Measurements from ENCODE around the gene RSRC1.
"Not testable (repeated sequence)": the region's sequence is repeated elsewhere in the genome, so short reads cannot be mapped to it uniquely, and the experiment has no call there.

The RSRC1 gene

GRCh38 chr3:158109295-158109803 lies 540 bp upstream of the RSRC1 start:
- Histone ChIP-seq H3F3A (ENCODE audit: insufficient read depth, low read length) (0 out of 2 replicates have a peak, but pooled peaks cover 3% of the 10 kb centered on the region), H3K36me3 (ENCODE audit: insufficient read depth, low read length) (no peaks in the 10 kb centered on the region), H2AFZ (ENCODE audit: low read length) (peak overlapping the region; percentile 73), H3K9ac (ENCODE audit: low read length) (peak overlapping the region; percentile 76), H3K27ac (ENCODE audit: low read depth, low read length, poor library complexity, severe bottlenecking) (peak overlapping the region; percentile 88), H3K4me3 (ENCODE audit: low read depth, low read length, poor library complexity, severe bottlenecking) (peak overlapping the region; percentile 73), H4K20me1 (ENCODE audit: insufficient read depth, low read length) (no peaks in the 10 kb centered on the region), H3K79me2 (ENCODE audit: insufficient read depth, low read length) (peaks cover 17% of the 10 kb centered on the region), H3K4me1 (ENCODE audit: insufficient read depth, low read length, severe bottlenecking) (peaks cover 60% of the 10 kb centered on the region), H3K4me2 (ENCODE audit: low read length) (peak overlapping the region; percentile 88), H3K27me3 (ENCODE audit: insufficient read depth, low read length) (peaks cover 5% of the 10 kb centered on the region; the same call in 1 of the 2 replicates), H3K9me2 (ENCODE audit: low read depth, low read length) (no peaks in the 10 kb centered on the region), H3K9me3 (ENCODE audit: low read length) (no peaks in the 10 kb centered on the region)
- no peak for TF ChIP-seq CTCF (IDR thresholded peaks at IDR 0.05; ENCODE audit: low read length)
- TF ChIP-seq EZH2 (IDR thresholded peaks at IDR 0.05; ENCODE audit: borderline replicate concordance, low read length), result no peak

- Histone ChIP-seq H3K27ac (ENCODE audit: low read depth, low read length, poor library complexity, severe bottlenecking) (peak overlapping the region; percentile 88), H2AFZ (ENCODE audit: low read length) (no peak overlapping the region), H3K27me3 (ENCODE audit: insufficient read depth, low read length) (no peaks in the 10 kb centered on the region), H3K9me3 (ENCODE audit: low read length) (no peaks in the 10 kb centered on the region), H3K9ac (ENCODE audit: low read length) (peak overlapping the region; percentile 76), H3K36me3 (ENCODE audit: insufficient read depth, low read length) (no peaks in the 10 kb centered on the region), H3K9me2 (ENCODE audit: low read depth, low read length) (no peaks in the 10 kb centered on the region), H3K4me1 (ENCODE audit: insufficient read depth, low read length, severe bottlenecking) (peaks cover 49% of the 10 kb centered on the region), H3K4me3 (ENCODE audit: low read depth, low read length, poor library complexity, severe bottlenecking) (peak overlapping the region; percentile 73), H4K20me1 (ENCODE audit: insufficient read depth, low read length) (no peaks in the 10 kb centered on the region), H3F3A (ENCODE audit: insufficient read depth, low read length) (no peaks in the 10 kb centered on the region), H3K4me2 (ENCODE audit: low read length) (peak overlapping the region; percentile 88), H3K79me2 (ENCODE audit: insufficient read depth, low read length) (peaks cover 30% of the 10 kb centered on the region)
- no peak for TF ChIP-seq EZH2 (IDR thresholded peaks at IDR 0.05; ENCODE audit: borderline replicate concordance, low read length)
- TF ChIP-seq CTCF (IDR thresholded peaks at IDR 0.05; ENCODE audit: low read length), result no peak
Observed at GRCh38 chr3:158110658-158111018, 749 bp downstream of the RSRC1 start.

- TF ChIP-seq EZH2 (IDR thresholded peaks at IDR 0.05; ENCODE audit: borderline replicate concordance, low read length), result no peak
- no peak for TF ChIP-seq CTCF (IDR thresholded peaks at IDR 0.05; ENCODE audit: low read length)
- no peak overlapping the region; the same call in 1 of the 2 replicates for H3K9ac ChIP-seq (ENCODE audit: low read length)
- peak overlapping the region; percentile 73 for H3K4me3 ChIP-seq (ENCODE audit: low read depth, low read length, poor library complexity, severe bottlenecking)
- H3K9me2 ChIP-seq (ENCODE audit: low read depth, low read length), result no peaks in the 10 kb centered on the region
- H4K20me1 ChIP-seq (ENCODE audit: insufficient read depth, low read length), result no peaks in the 10 kb centered on the region
- H3K27me3 ChIP-seq (ENCODE audit: insufficient read depth, low read length), result no peaks in the 10 kb centered on the region
- H3K9me3 ChIP-seq (ENCODE audit: low read length), result no peaks in the 10 kb centered on the region
- no peaks in the 10 kb centered on the region for H3K36me3 ChIP-seq (ENCODE audit: insufficient read depth, low read length)
- no peak overlapping the region for H2AFZ ChIP-seq (ENCODE audit: low read length)
- H3K79me2 ChIP-seq (ENCODE audit: insufficient read depth, low read length), result peaks cover 42% of the 10 kb centered on the region
- H3K4me2 ChIP-seq (ENCODE audit: low read length), result peak overlapping the region; percentile 88
- peaks cover 45% of the 10 kb centered on the region for H3K4me1 ChIP-seq (ENCODE audit: insufficient read depth, low read length, severe bottlenecking)
- H3F3A ChIP-seq (ENCODE audit: insufficient read depth, low read length), result no peaks in the 10 kb centered on the region
- peak overlapping the region; percentile 88 for H3K27ac ChIP-seq (ENCODE audit: low read depth, low read length, poor library complexity, severe bottlenecking)
Observed at GRCh38 chr3:158111861-158112260, 2.0 kb downstream of the RSRC1 start.

GRCh38 chr3:158113595-158113994 lies 3.7 kb downstream of the RSRC1 start:
- H3K9me3 ChIP-seq (ENCODE audit: low read length); H3F3A ChIP-seq (ENCODE audit: insufficient read depth, low read length); H3K27me3 ChIP-seq (ENCODE audit: insufficient read depth, low read length); H3K4me2 ChIP-seq (ENCODE audit: low read length); H4K20me1 ChIP-seq (ENCODE audit: insufficient read depth, low read length); H3K9ac ChIP-seq (ENCODE audit: low read length); H2AFZ ChIP-seq (ENCODE audit: low read length); H3K36me3 ChIP-seq (ENCODE audit: insufficient read depth, low read length); H3K9me2 ChIP-seq (ENCODE audit: low read depth, low read length); H3K27ac ChIP-seq (ENCODE audit: low read depth, low read length, poor library complexity, severe bottlenecking); H3K4me3 ChIP-seq (ENCODE audit: low read depth, low read length, poor library complexity, severe bottlenecking): not testable (repeated sequence)
- Histone ChIP-seq H3K79me2 (ENCODE audit: insufficient read depth, low read length) (peaks cover 57% of the 10 kb centered on the region), H3K4me1 (ENCODE audit: insufficient read depth, low read length, severe bottlenecking) (peaks cover 38% of the 10 kb centered on the region)
